GM21786 (cell line): Measurements from ENCODE around the gene NAAA.
"Not testable (repeated sequence)": the region's sequence is repeated elsewhere in the genome, so short reads cannot be mapped to it uniquely, and the experiment has no call there.

Experiments
- ATAC-seq: cut with Tn5 transposase; IDR thresholded peaks from one replicate; pipeline ENCODE4 v1.9.1; 2021; ENCODE audit not compliant: unreplicated experiment

NAAA gene

DNA sequence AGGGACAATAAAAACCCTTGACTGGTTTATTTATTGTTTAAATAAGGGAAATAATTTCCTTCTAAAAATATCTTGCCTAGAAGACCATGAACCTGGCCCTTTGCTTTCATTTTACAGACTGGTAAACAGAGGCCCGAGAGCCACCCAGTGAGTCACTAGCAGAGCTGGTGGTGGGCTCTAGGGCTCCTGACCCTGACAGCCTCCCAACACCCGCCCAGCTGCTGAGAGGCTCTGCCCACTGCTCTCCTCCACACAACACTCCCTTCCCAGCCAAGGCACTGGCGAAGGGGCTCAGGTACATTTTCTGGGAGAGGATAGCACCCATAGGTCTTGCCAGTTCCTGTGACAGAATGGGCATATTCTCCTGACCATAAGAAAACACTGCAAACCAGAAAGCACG lies 20.5 kb downstream of the NAAA start:
- ATAC-seq: no peak

DNA sequence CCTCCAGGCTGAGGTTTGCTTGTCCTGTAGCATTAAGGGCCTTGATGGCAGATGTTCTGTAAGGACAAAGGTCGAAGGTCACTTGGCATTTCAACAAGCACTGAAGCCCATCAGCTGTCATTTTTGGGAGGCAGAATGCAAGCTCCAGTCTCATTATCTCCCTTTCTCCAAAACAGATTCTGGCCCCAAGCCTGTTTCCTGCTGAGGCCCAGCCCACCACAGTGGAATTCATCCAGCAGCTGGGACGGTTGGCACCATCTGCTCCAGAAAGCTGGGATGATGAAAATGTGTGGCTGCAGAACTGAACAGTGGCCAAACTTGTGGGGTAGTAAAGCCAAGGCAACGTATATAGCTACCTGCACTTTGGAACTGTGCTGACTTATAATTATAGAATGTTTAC lies 20.9 kb downstream of the NAAA start:
- ATAC-seq: no peak

- ATAC-seq: peak; percentile 53
These were observed 24.6 kb downstream of the NAAA start for GRCh38 chr4:75916091-75916661.

- no peak for ATAC-seq
These were observed 27.8 kb downstream of the NAAA start for GRCh38 chr4:75912968-75913367.

- not testable (repeated sequence) for ATAC-seq
These were observed 30.0 kb downstream of the NAAA start for GRCh38 chr4:75910831-75911230.

- ATAC-seq: no peak
These were observed 31.4 kb downstream of the NAAA start for GRCh38 chr4:75909405-75909804.

- no peak for ATAC-seq
These were observed 32.3 kb downstream of the NAAA start for GRCh38 chr4:75908555-75908954.

GRCh38 chr4:75907966-75908365 lies 32.8 kb downstream of the NAAA start:
- ATAC-seq: no peak

DNA sequence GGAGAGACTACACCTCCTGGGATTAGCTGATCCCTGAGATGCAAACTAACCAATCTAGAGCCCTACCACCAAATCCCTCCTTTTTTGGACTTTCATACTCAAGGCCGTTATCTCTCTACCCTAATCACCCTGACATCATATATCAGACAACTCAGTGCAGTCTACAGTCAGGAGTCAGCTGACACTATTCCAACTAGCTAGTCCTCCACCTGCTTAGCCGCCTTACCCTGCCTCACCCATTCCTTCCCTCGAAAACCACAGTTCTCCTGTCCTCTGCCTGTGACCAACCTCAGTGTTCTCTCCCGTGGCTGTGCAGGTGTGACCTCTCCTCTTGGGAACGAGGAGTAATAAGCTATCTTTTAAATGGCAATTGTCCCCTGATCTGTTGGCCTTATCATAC lies 36.7 kb downstream of the NAAA start:
- no peak for ATAC-seq

- ATAC-seq: no peak
These were observed 38.5 kb downstream of the NAAA start, which contains the start of gene PPEF2 for GRCh38 chr4:75902352-75902751. Gene PPEF2 (minus strand): TSS chr4:75902452. CDS start chr4:75896325, 6,127 bp downstream.

DNA sequence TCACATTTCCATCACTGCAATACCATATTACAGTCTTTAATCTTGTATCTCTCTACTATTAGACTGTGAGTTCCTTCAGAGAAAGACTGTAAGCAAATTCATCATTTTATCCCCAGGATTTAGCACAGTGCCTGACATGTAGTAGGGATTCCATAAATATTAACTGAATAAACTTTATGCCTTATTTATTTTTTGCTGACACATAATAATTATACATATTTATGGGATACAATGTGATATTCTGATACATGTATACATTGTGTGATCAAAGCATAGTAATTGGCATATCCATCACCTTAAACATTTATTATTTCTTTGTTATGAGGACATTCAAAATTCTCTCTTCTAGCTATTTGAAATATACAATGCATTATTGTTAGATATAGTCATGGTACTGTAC lies 42.3 kb downstream of the NAAA start:
- ATAC-seq: no peak

DNA sequence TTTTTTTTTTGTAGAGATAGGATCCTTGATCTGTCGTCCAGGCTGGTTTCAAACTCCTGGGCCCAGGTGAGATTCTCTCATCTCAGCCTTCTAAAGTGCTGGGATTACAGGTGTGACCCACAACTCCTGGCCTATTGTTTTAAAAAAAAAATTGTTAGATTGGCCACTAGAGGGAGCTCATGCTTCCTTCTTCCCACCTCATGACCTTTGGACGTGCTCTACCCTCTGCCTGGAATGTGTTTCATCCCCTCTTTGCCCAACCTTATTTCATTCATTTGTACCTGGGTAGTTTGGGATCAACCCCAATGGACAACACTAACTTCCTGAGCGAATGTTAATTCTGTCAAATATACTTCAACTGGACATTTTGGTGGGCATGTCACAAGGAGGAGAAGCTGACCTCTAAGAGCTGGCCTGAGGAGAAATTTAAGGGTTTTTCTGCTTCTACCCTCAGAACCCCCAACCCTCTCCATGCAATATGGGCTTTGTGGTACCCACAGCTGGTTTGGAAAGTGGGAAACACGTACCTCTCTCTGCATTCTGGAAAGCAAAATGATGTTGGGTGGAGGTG lies 45.0 kb downstream of the NAAA start:
- ATAC-seq: no peak

DNA sequence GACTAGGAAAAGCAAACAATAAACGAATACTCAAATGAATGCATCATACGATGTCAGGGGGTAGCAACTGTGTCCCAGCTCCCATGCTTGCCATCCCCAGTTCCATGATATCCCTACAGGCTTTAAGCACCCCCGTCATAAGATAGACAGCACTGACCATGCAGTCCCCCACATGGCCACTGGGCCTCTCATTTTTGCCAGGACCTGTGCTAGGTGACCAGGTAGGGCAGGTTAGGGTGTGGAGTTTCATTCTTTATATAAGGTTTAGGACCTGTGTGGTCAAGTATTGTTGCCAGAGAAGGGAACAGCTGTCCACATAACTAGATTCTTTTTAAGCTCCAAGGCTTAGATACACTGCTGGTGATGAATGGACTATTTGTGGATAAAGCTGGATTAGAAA lies 48.3 kb downstream of the NAAA start:
- ATAC-seq: no peak

GRCh38 chr4:75891611-75892010 lies 49.2 kb downstream of the NAAA start:
- no peak for ATAC-seq

DNA sequence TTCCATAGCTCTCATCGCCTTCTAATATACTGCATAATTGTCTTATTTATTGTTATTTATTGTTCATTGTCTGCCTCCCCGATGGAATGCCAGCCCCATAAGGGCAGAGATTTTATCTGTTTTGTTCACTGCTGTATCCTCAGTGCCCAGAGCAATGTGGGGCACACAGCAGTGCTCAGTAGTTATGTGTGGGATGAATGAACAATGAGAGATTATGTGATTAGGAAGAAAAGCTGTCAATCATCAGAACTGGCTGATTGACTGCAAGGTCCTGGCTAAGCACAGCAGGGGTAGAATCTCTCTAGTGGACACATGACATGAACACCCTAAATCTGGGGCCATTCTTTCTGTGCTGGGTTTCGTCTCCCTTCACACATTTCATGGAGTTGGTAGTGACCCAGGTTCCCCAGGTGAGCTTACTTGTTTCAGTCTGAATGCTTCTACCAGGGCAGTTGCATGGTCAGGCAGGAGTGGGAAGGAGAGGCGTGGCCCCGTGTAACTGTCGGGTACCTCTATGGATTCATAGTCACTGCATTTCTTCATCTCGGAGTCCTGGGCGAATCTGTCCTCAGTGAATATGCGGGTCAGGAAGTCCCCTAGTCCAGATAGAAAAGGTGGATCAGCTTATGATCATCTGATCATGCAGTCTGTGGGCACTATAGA lies 51.1 kb downstream of the NAAA start:
- no peak for ATAC-seq

GRCh38 chr4:75886104-75886503 lies 54.7 kb downstream of the NAAA start:
- no peak for ATAC-seq

GRCh38 chr4:75881476-75881875 lies 59.3 kb downstream of the NAAA start:
- ATAC-seq: no peak

DNA sequence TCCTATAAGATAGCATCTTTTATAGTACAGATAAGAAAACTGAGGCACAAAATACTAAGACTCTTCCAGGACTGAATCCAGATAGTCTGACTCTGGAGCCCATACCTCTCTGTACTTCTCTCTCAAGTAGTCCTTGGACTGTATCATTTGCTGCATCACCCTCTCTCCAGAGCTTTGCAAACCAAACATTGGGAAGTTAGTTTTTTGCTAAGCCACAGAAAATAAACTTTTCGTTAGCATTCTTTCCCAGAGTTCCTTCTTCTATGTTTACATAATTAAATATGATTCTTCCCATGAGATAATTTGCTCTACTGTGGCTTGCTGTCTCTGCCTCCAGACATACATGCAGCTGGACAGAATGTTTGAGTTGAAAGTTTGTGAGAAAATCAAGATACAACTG lies 60.5 kb downstream of the NAAA start:
- ATAC-seq: no peak

DNA sequence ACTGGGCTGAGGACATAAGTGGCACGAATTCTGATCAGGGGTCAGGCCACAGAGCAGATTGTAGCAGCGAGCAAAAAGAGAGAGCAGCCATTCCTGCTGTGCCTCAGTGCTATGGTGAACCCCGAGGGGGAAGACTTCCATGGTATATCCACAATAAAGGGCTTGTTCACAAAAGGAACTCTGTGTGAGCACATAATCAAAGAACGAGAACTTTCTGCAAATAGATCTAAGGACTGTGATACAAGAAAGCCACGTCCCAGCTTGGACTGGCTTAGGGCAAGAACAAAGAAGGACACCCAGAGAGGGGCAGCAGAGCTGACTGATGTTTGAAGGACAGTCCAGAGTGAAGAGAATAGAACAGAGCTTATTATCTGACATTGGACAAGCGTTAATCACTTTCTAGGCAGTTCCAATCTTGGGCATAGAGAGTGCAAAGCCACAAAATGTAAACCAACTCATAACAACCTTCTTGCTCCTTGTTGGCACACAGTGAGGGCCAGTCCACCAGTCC lies 62.5 kb downstream of the NAAA start:
- no peak for ATAC-seq

- ATAC-seq: no peak
These were observed 64.6 kb downstream of the NAAA start for GRCh38 chr4:75876218-75876617.

DNA sequence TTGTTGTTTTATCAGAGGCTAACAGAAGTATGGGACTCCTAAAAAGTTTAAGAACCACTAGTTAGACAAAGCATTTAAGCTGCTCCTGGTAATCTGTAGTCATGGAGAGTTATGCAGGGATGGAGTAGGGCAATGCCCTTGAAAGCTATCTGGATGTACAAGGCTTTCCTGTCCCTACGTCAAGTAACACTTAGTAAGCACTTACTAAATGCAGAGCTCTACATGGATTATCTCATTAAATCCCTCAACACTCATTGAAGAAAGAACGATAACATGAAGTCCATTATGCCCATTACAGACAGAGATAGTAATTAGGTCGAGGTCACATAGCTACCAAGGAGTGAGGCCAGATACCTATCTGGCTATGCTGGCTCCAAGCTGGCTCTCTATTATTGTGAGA lies 71.7 kb downstream of the NAAA start:
- no peak for ATAC-seq

GRCh38 chr4:75867130-75867529 lies 73.7 kb downstream of the NAAA start:
- ATAC-seq: no peak
